IMR-90 (cell line): Measurements from ENCODE around the gene GRIA3. TPM values are rescaled to one million over a fixed set of nuclear protein-coding genes. Genes with fewer than 3 reads are reported as not detected.

Experiments used
- ATAC-seq: fragments of 200-7000 bp; cut with Tn5 transposase; 2 replicates; pipeline ENCODE4 v1.9.1; 2020; ENCODE audit warnings: low read depth, mild to moderate bottlenecking, moderate library complexity
- BruUV-seq: library from RNA; stranded (reverse); fragments of 400-500 nt; replicated peaks from 2 replicates; lab custom pipeline; 2021; lab: Mats Ljungman, UMichigan
- CTCF ChIA-PET: fragments of 300-600 bp; formaldehyde crosslinking; extraction: SDS; loops from one replicate; lab custom pipeline; 2021; ENCODE audit warnings: antibody characterized with exemption; lab: Yijun Ruan, JAX
- POLR2A ChIA-PET: fragments of 300-600 bp; sonication (Branson Sonifier 250); formaldehyde crosslinking; loops from one replicate; lab custom pipeline; 2022; ENCODE audit warnings: antibody characterized with exemption; ENCODE audit not compliant: unreplicated experiment; lab: Charles Lee
- DNase-seq: peaks from one replicate; pipeline ENCODE4 v3.0.0; 2013
- H2AFZ ChIP-seq: replicated peaks from 2 replicates; pipeline ENCODE3; 2013; ENCODE audit warnings: low read length, mild to moderate bottlenecking; ENCODE audit not compliant: poor library complexity
- H2AK5ac ChIP-seq: 2 replicates; pipeline ENCODE4 v1.6.1; 2013; ENCODE audit warnings: low read depth, low read length, inconsistent platforms
- H2AK9ac ChIP-seq: replicated peaks from 2 replicates; pipeline ENCODE3; 2013; ENCODE audit warnings: mild to moderate bottlenecking, low read depth, low read length, moderate library complexity; ENCODE audit not compliant: poor library complexity
- H2BK120ac ChIP-seq: 2 replicates; pipeline ENCODE4 v1.6.1; 2013; ENCODE audit warnings: low read depth, low read length, inconsistent platforms
- H2BK15ac ChIP-seq: 3 replicates; pipeline ENCODE4 v1.6.1; 2013; ENCODE audit warnings: low read depth, low read length, inconsistent platforms
- H2BK20ac ChIP-seq: 2 replicates; pipeline ENCODE4 v1.6.1; 2013; ENCODE audit warnings: low read depth, mild to moderate bottlenecking, inconsistent platforms, low read length, moderate library complexity
- H2BK5ac ChIP-seq: 2 replicates; pipeline ENCODE4 v1.6.1; 2013; ENCODE audit warnings: mild to moderate bottlenecking, low read depth, low read length, inconsistent platforms; ENCODE audit not compliant: poor library complexity, severe bottlenecking
- H3K14ac ChIP-seq: replicated peaks from 2 replicates; pipeline ENCODE4 v1.6.1; 2013; ENCODE audit warnings: low read depth, low read length, inconsistent platforms
- H3K18ac ChIP-seq: 2 replicates; pipeline ENCODE4 v1.6.1; 2013; ENCODE audit warnings: low read depth, low read length, control low read depth
- H3K23ac ChIP-seq: 2 replicates; pipeline ENCODE4 v1.6.1; 2013; ENCODE audit warnings: low read depth, low read length, inconsistent platforms
- H3K27ac ChIP-seq: 2 replicates; pipeline ENCODE4 v1.5.1; 2013; ENCODE audit warnings: mild to moderate bottlenecking, control low read depth, low read length; ENCODE audit not compliant: insufficient read depth
- H3K27me3 ChIP-seq: 2 replicates; pipeline ENCODE4 v1.6.1; 2013; ENCODE audit warnings: low read length; ENCODE audit not compliant: control insufficient read depth, insufficient read depth
- H3K36me3 ChIP-seq: 2 replicates; pipeline ENCODE4 v1.6.1; 2013; ENCODE audit warnings: low read length, mixed read lengths; ENCODE audit not compliant: control insufficient read depth, insufficient read depth
- H3K4ac ChIP-seq: 2 replicates; pipeline ENCODE4 v1.6.1; 2013; ENCODE audit warnings: low read depth, low read length, inconsistent platforms
- H3K4me1 ChIP-seq: 2 replicates; pipeline ENCODE4 v1.6.1; 2013; ENCODE audit warnings: low read length, mixed read lengths; ENCODE audit not compliant: control insufficient read depth, insufficient read depth
- H3K4me2 ChIP-seq: 2 replicates; pipeline ENCODE4 v1.6.1; 2013; ENCODE audit warnings: low read depth, mild to moderate bottlenecking, control low read depth, low read length, moderate library complexity
- H3K4me3 ChIP-seq: 2 replicates; pipeline ENCODE4 v1.5.1; 2013; ENCODE audit warnings: low read depth, mild to moderate bottlenecking, control low read depth, low read length, moderate library complexity; ENCODE audit not compliant: insufficient read depth
- H3K56ac ChIP-seq: 2 replicates; pipeline ENCODE4 v1.6.1; 2013; ENCODE audit warnings: low read length, inconsistent platforms; ENCODE audit not compliant: insufficient read depth; ENCODE audit errors: extremely low read depth
- H3K79me1 ChIP-seq, 2 experiments: 2 replicates each; pipeline ENCODE4 v1.6.1; 2013; ENCODE audit warnings: low read length in 2 of 2, inconsistent platforms in 1 of 2, low read depth in 1 of 2
- H3K9ac ChIP-seq: 2 replicates; pipeline ENCODE4 v1.6.1; 2013; ENCODE audit warnings: low read depth, low read length, control low read depth
- H3K9me1 ChIP-seq: 2 replicates; pipeline ENCODE4 v1.6.1; 2013; ENCODE audit warnings: low read length, inconsistent platforms; ENCODE audit not compliant: insufficient read depth
- H3K9me3 ChIP-seq: 2 replicates; pipeline ENCODE4 v1.6.1; 2013; ENCODE audit warnings: low read length; ENCODE audit not compliant: control insufficient read depth, insufficient read depth
- H4K20me1 ChIP-seq: 2 replicates; pipeline ENCODE4 v1.6.1; 2013; ENCODE audit warnings: low read length, inconsistent platforms; ENCODE audit not compliant: insufficient read depth
- H4K5ac ChIP-seq: 2 replicates; pipeline ENCODE4 v1.6.1; 2013; ENCODE audit warnings: mild to moderate bottlenecking, low read depth, low read length, control low read depth
- H4K8ac ChIP-seq, 2 experiments: 2 replicates each; pipeline ENCODE4 v1.6.1; 2013; ENCODE audit warnings: low read depth in 2 of 2, low read length in 2 of 2, control low read depth in 1 of 2, inconsistent platforms in 1 of 2
- H4K91ac ChIP-seq: 2 replicates; pipeline ENCODE4 v1.6.1; 2013; ENCODE audit warnings: low read depth, low read length, inconsistent platforms; ENCODE audit not compliant: insufficient read depth
- BHLHE40 ChIP-seq: fragments of 150-350 bp; IDR thresholded peaks from 2 replicates; pipeline ENCODE4 v1.6.1; 2016; ENCODE audit warnings: mild to moderate bottlenecking, low read depth, low read length
- CEBPB ChIP-seq: IDR thresholded peaks from 2 replicates; pipeline ENCODE4 v1.6.1; 2012; ENCODE audit warnings: low read depth, low read length, improper control_type of control experiment
- CHD1 ChIP-seq: IDR thresholded peaks from 2 replicates; pipeline ENCODE4 v1.6.1; 2012; ENCODE audit warnings: low read depth, low read length, improper control_type of control experiment
- CTCF ChIP-seq: conservative IDR thresholded peaks from 2 replicates; pipeline ENCODE4 v1.5.1; 2012; ENCODE audit warnings: mild to moderate bottlenecking, low read depth, low read length, improper control_type of control experiment
- FOS ChIP-seq: fragments of 150-350 bp; IDR thresholded peaks from 2 replicates; pipeline ENCODE4 v1.6.1; 2016; ENCODE audit warnings: low read depth, low read length
- MXI1 ChIP-seq: IDR thresholded peaks from 2 replicates; pipeline ENCODE4 v1.6.1; 2012; ENCODE audit warnings: low read depth, mild to moderate bottlenecking, low read length, moderate library complexity, borderline replicate concordance
- NFE2L2 ChIP-seq: fragments of 150-350 bp; IDR thresholded peaks from 2 replicates; pipeline ENCODE4 v1.6.1; 2016; ENCODE audit warnings: low read depth, mild to moderate bottlenecking, low read length
- POLR2A ChIP-seq: IDR thresholded peaks from 2 replicates; pipeline ENCODE4 v1.6.1; 2012; ENCODE audit warnings: mild to moderate bottlenecking, low read depth, low read length
- RCOR1 ChIP-seq: IDR thresholded peaks from 2 replicates; pipeline ENCODE4 v1.6.1; 2012; ENCODE audit warnings: mild to moderate bottlenecking, low read length, improper control_type of control experiment; ENCODE audit not compliant: insufficient replicate concordance
- RFX5 ChIP-seq: IDR thresholded peaks from 2 replicates; pipeline ENCODE4 v1.8.0; 2012; ENCODE audit warnings: low read depth, mild to moderate bottlenecking, low read length, moderate library complexity
- dilution Hi-C: fragments of 300-500 bp; cut with HindIII; formaldehyde crosslinking; loops from one replicate; pipeline ENCODE4 v1.14.3; 2018; ENCODE audit warnings: low sequenced_read_pairs; ENCODE audit not compliant: unreplicated experiment
- in situ Hi-C: fragments of 300-500 bp; cut with MboI; formaldehyde crosslinking; loops from 3 replicates; pipeline ENCODE4 v1.14.3; 2019; ENCODE audit warnings: low sequenced_read_pairs, inconsistent platforms, mixed read lengths
- intact Hi-C: fragments of 100-400 bp; cut with micrococcal nuclease; formaldehyde crosslinking; loops from 2 replicates; pipeline ENCODE4 v1.10.0; 2022
- polyA plus RNA-seq, 3 experiments: library from polyadenylated mRNA; depleted of rRNA; stranded (reverse); fragments of >200 nt; gene quantifications; 2 replicates each; pipeline ENCODE4 v1.2.3, GENCODE V29; 2012; ENCODE audit warnings: low replicate concordance in 1 of 3
- total RNA-seq: library from RNA; depleted of rRNA; stranded (reverse); fragments of >200 nt; gene quantifications from 2 replicates; pipeline ENCODE4 v1.2.3, GENCODE V29; 2012

The GRIA3 gene
- total and polyA plus RNA-seq, 2 of the 4 experiments (the other 2 are of a cell fraction) = not detected

GRCh38 chrX:123210252-123210651 lies 26.2 kb downstream of the GRIA3 start:
- intact Hi-C loops = no loop called here
- Histone ChIP-seq H3K14ac (no peak overlapping the region), H3K27ac (no peak overlapping the region), H2AK5ac (no peak overlapping the region), H3K9me1 (no peaks in the 10 kb centered on the region), H3K9ac (no peak overlapping the region), H3K4me3 (no peak overlapping the region), H3K79me1 (no peaks in the 10 kb centered on the region), H3K4me1 (no peaks in the 10 kb centered on the region), H3K18ac (no peak overlapping the region), H3K9me3 (no peaks in the 10 kb centered on the region), H3K4me2 (no peak overlapping the region), H3K27me3 (no peaks in the 10 kb centered on the region), H4K8ac (no peak overlapping the region), H3K4ac (no peak overlapping the region), H2BK5ac (no peak overlapping the region), H4K5ac (no peak overlapping the region), H3K23ac (no peak overlapping the region), H2BK15ac (no peak overlapping the region), H3K56ac (no peak overlapping the region), H2AFZ (no peak overlapping the region), H3K36me3 (no peaks in the 10 kb centered on the region), H2AK9ac (no peak overlapping the region), H4K20me1 (no peaks in the 10 kb centered on the region), H2BK120ac (no peak overlapping the region), H2BK20ac (no peak overlapping the region), H4K91ac (no peak overlapping the region)
- POLR2A ChIA-PET = no interaction called here
- ATAC-seq = no peak
- CTCF ChIA-PET = no interaction called here
- no peak for DNase-seq
- in situ Hi-C loops = no loop called here
- dilution Hi-C loops = no loop called here
- TF ChIP-seq RFX5 (no peak), NFE2L2 (no peak), FOS (no peak), BHLHE40 (no peak), CHD1 (no peak), RCOR1 (no peak), CEBPB (no peak), CTCF (no peak), MXI1 (no peak), POLR2A (no peak)
- no TSS peak for BruUV-seq
